SK-N-SH treated with all-trans-retinoic acid at 6 μM for 48 hours (cell line): ENCODE data around the gene RBM28.

ENCODE experiments used
- ATAC-seq: fragments of 200-7000 bp; cut with Tn5 transposase; 3 replicates; pipeline ENCODE4 v1.9.1; 2020; ENCODE audit warnings: mild to moderate bottlenecking, moderate library complexity
- BACH2 ChIP-seq: fragments of 250-450 bp; sonication (Bioruptor Pico); IDR thresholded peaks from 2 replicates; pipeline ENCODE4 v1.9.0; 2021; ENCODE audit warnings: mild to moderate bottlenecking, borderline replicate concordance
- CSRNP3 ChIP-seq: fragments of 250-450 bp; sonication (Bioruptor Pico); IDR thresholded peaks from 2 replicates; pipeline ENCODE4 v1.5.1; 2021; ENCODE audit warnings: mild to moderate bottlenecking, moderate library complexity
- ESRRG ChIP-seq: fragments of 250-450 bp; sonication (Bioruptor Pico); IDR thresholded peaks from 2 replicates; pipeline ENCODE4 v1.6.1; 2021; ENCODE audit warnings: mild to moderate bottlenecking
- ISL1 ChIP-seq: fragments of 250-450 bp; sonication (Bioruptor Pico); IDR thresholded peaks from 2 replicates; pipeline ENCODE4 v2.1.2; 2022; ENCODE audit warnings: mild to moderate bottlenecking, moderate library complexity
- OSR1 ChIP-seq: fragments of 250-450 bp; sonication (Bioruptor Pico); IDR thresholded peaks from 2 replicates; pipeline ENCODE4 v1.8.0; 2022; ENCODE audit warnings: moderate library complexity, mild to moderate bottlenecking, inconsistent platforms
- PATZ1 ChIP-seq: fragments of 250-450 bp; sonication (Bioruptor Pico); IDR thresholded peaks from 2 replicates; pipeline ENCODE4 v1.8.0; 2020; ENCODE audit warnings: mild to moderate bottlenecking, moderate library complexity, borderline replicate concordance
- POU6F1 ChIP-seq: fragments of 250-450 bp; sonication (Bioruptor Pico); IDR thresholded peaks from 2 replicates; pipeline ENCODE4 v1.8.0; 2021; ENCODE audit warnings: low read depth, mild to moderate bottlenecking, moderate library complexity, borderline replicate concordance
- PPARA ChIP-seq: fragments of 250-450 bp; sonication (Bioruptor Pico); IDR thresholded peaks from 2 replicates; pipeline ENCODE4 v1.5.0; 2020; ENCODE audit warnings: mild to moderate bottlenecking, borderline replicate concordance
- RARB ChIP-seq: fragments of 250-450 bp; sonication (Bioruptor Pico); IDR thresholded peaks from 2 replicates; pipeline ENCODE4 v1.8.0; 2021; ENCODE audit warnings: mild to moderate bottlenecking, moderate library complexity
- SNAI2 ChIP-seq: fragments of 250-450 bp; sonication (Bioruptor Pico); IDR thresholded peaks from 2 replicates; pipeline ENCODE4 v1.5.0; 2020; ENCODE audit warnings: mild to moderate bottlenecking, moderate library complexity
- TOX ChIP-seq: fragments of 250-450 bp; sonication (Bioruptor Pico); IDR thresholded peaks from 2 replicates; pipeline ENCODE4 v1.8.0; 2021; ENCODE audit warnings: mild to moderate bottlenecking, moderate library complexity, borderline replicate concordance
- TSHZ2 ChIP-seq: fragments of 250-450 bp; sonication (Bioruptor Pico); IDR thresholded peaks from 2 replicates; pipeline ENCODE4 v1.5.0; 2020; ENCODE audit warnings: mild to moderate bottlenecking, moderate library complexity
- ZC3H10 ChIP-seq: fragments of 250-450 bp; sonication (Bioruptor Pico); IDR thresholded peaks from 2 replicates; pipeline ENCODE4 v1.5.1; 2021; ENCODE audit warnings: mild to moderate bottlenecking, moderate library complexity
- ZFP3 ChIP-seq: fragments of 250-450 bp; sonication (Bioruptor Pico); IDR thresholded peaks from 2 replicates; pipeline ENCODE4 v1.5.0; 2020; ENCODE audit warnings: mild to moderate bottlenecking, moderate library complexity
- ZFP30 ChIP-seq: fragments of 450-650 bp; formaldehyde crosslinking; IDR thresholded peaks from 2 replicates; pipeline ENCODE4 v1.5.0; 2022; ENCODE audit warnings: mild to moderate bottlenecking, moderate library complexity
- ZNF565 ChIP-seq: fragments of 450-650 bp; formaldehyde crosslinking; conservative IDR thresholded peaks from 2 replicates; pipeline ENCODE4 v1.5.0; 2020; ENCODE audit warnings: low read depth, mild to moderate bottlenecking, moderate library complexity
- ZNF70 ChIP-seq: fragments of 450-650 bp; formaldehyde crosslinking; IDR thresholded peaks from 2 replicates; pipeline ENCODE4 v1.5.0; 2020; ENCODE audit warnings: mild to moderate bottlenecking, moderate library complexity
- ZNF8 ChIP-seq: fragments of 450-650 bp; formaldehyde crosslinking; IDR thresholded peaks from 2 replicates; pipeline ENCODE4 v1.5.0; 2020; ENCODE audit warnings: mild to moderate bottlenecking, moderate library complexity

Gene RBM28

GRCh38 chr7:128343554-128344430 is at the start of gene RBM28:
Gene RBM28 (minus strand): TSS chr7:128343908. CDS start chr7:128343793, 115 bp downstream.
- ATAC-seq = peak; percentile 92
- TF ChIP-seq RARB (CRISPR knock-in tag) (peak; percentile 52; the same call in 1 of the 2 replicates), OSR1 (CRISPR knock-in tag) (no peak), ZC3H10 (CRISPR knock-in tag) (no peak), POU6F1 (CRISPR knock-in tag) (peak; percentile 91; the same call in 1 of the 2 replicates), ESRRG (0 out of 2 replicates have a peak, but pooled peaks have one; percentile 44), TSHZ2 (CRISPR knock-in tag) (no peak), ZNF8 (CRISPR knock-in tag) (no peak), ZFP3 (peak; percentile 69; the same call in 1 of the 2 replicates), SNAI2 (CRISPR knock-in tag) (peak; percentile 33; the same call in 1 of the 2 replicates), BACH2 (CRISPR knock-in tag) (no peak), TOX (CRISPR knock-in tag) (no peak), ZNF565 (CRISPR knock-in tag) (0 out of 2 replicates have a peak, but pooled peaks have one; percentile 61), CSRNP3 (CRISPR knock-in tag) (no peak; the same call in 1 of the 2 replicates)
- TF ChIP-seq, all 23 proteins: peak for 6

GRCh38 chr7:128392446-128393327 is 49.0 kb upstream of the RBM28 start:
- TF ChIP-seq ISL1 (CRISPR knock-in tag) (no peak), PPARA (CRISPR knock-in tag) (no peak)
- ATAC-seq = no peak

GRCh38 chr7:128391805-128392204 is 48.1 kb upstream of the RBM28 start:
- TF ChIP-seq SNAI2 (CRISPR knock-in tag) (no peak), ZFP30 (no peak), OSR1 (CRISPR knock-in tag) (no peak), RARB (CRISPR knock-in tag) (no peak), PATZ1 (CRISPR knock-in tag) (no peak), ESRRG (no peak), ZNF70 (CRISPR knock-in tag) (no peak)
- ATAC-seq = no peak
